Ishikawa (cell line): ENCODE results near the gene CARMIL1.

Experiments
- CEBPB ChIP-seq: IDR thresholded peaks from 2 replicates; pipeline ENCODE4 v1.6.1; 2012
- CREB1 ChIP-seq: IDR thresholded peaks from 2 replicates; pipeline ENCODE4 v1.6.1; 2012; ENCODE audit warnings: low read depth
- EGR1 ChIP-seq: IDR thresholded peaks from 2 replicates; pipeline ENCODE4 v1.6.1; 2012
- EP300 ChIP-seq: IDR thresholded peaks from 2 replicates; pipeline ENCODE4 v1.6.1; 2012; ENCODE audit warnings: borderline replicate concordance
- FOXM1 ChIP-seq: IDR thresholded peaks from 2 replicates; pipeline ENCODE4 v1.6.1; 2012; ENCODE audit warnings: low read depth, borderline replicate concordance
- NFIC ChIP-seq: IDR thresholded peaks from 2 replicates; pipeline ENCODE4 v1.6.1; 2012
- RAD21 ChIP-seq: IDR thresholded peaks from 2 replicates; pipeline ENCODE4 v1.6.1; 2012; ENCODE audit warnings: low read depth
- TAF1 ChIP-seq: IDR thresholded peaks from 2 replicates; pipeline ENCODE4 v1.6.1; 2012; ENCODE audit warnings: low read depth, mild to moderate bottlenecking
- TCF12 ChIP-seq: IDR thresholded peaks from 2 replicates; pipeline ENCODE4 v1.6.1; 2012; ENCODE audit warnings: low read depth
- TEAD4 ChIP-seq: IDR thresholded peaks from 2 replicates; pipeline ENCODE4 v1.6.1; 2012
- YY1 ChIP-seq: IDR thresholded peaks from 2 replicates; pipeline ENCODE4 v1.6.1; 2012; ENCODE audit warnings: low read depth
- ZBTB7A ChIP-seq: IDR thresholded peaks from 2 replicates; pipeline ENCODE4 v1.6.1; 2012; ENCODE audit warnings: low read depth
- TF ChIP-seq, protein P1 (sequence below): IDR thresholded peaks from 2 replicates; pipeline ENCODE4 v1.6.1; 2012
- TF ChIP-seq, protein P2 (sequence below): IDR thresholded peaks from 2 replicates; pipeline ENCODE4 v1.6.1; 2012
- TF ChIP-seq, protein P3 (sequence below): IDR thresholded peaks from 2 replicates; pipeline ENCODE4 v1.6.1; 2012; ENCODE audit warnings: low read depth, mild to moderate bottlenecking

The CARMIL1 gene

DNA sequence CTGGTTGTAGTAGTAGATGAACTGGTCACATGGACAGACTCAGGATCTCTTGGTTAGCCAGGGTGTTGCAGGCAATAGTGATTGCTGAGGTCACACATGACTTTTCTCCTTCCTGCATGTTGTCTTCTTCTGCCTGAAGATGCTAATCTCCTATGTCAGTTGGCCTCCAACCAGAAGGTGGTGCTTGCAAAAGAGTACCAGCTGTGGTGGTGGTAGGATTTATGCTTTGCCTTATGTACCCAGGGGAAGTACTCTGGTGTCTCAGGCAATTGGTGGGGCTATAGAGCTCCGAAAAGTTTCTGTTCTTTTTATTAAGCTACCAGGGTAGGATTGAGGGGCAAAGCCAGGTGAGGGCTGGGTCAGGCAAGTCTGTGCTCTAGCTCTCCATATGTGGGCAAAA lies 98.5 kb downstream of the CARMIL1 start:
- TF ChIP-seq EP300: no peak

- TF ChIP-seq, protein P1, sequence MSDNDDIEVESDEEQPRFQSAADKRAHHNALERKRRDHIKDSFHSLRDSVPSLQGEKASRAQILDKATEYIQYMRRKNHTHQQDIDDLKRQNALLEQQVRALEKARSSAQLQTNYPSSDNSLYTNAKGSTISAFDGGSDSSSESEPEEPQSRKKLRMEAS: no peak
- TF ChIP-seq CREB1 (no peak), TEAD4 (no peak), CEBPB (no peak), RAD21 (no peak)
- TF ChIP-seq, protein P2, sequence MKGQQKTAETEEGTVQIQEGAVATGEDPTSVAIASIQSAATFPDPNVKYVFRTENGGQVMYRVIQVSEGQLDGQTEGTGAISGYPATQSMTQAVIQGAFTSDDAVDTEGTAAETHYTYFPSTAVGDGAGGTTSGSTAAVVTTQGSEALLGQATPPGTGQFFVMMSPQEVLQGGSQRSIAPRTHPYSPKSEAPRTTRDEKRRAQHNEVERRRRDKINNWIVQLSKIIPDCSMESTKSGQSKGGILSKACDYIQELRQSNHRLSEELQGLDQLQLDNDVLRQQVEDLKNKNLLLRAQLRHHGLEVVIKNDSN: no peak
These were observed 101.9 kb downstream of the CARMIL1 start for GRCh38 chr6:25381077-25381476.

DNA sequence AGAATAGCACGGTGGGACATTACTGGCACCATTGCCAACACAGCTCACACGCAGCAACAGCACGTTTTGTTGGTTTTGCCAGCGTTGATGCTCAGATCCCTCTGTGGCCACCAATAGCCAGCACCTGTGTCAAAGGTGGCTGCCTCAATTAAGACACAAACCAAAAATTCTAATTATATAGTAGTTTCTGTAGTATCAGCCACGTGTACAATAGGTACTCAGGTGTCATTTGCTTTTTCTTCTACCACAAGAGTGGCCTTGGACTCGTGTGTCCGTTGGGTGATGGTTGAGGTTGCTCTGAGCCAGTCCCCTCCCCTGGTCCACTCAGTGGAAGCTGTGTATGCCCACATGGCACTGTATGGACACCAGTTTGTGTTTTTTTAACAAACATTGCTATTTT lies 105.1 kb downstream of the CARMIL1 start:
- TF ChIP-seq, protein P1: no peak
- no peak for TF ChIP-seq TCF12
- no peak for TF ChIP-seq ZBTB7A
- TF ChIP-seq NFIC: no peak
- no peak for TF ChIP-seq EGR1
- TF ChIP-seq TEAD4: no peak
- TF ChIP-seq, protein P2: no peak
- TF ChIP-seq CEBPB: no peak
- TF ChIP-seq EP300: no peak
- no peak for TF ChIP-seq FOXM1
- TF ChIP-seq YY1: no peak
- TF ChIP-seq, protein P3, sequence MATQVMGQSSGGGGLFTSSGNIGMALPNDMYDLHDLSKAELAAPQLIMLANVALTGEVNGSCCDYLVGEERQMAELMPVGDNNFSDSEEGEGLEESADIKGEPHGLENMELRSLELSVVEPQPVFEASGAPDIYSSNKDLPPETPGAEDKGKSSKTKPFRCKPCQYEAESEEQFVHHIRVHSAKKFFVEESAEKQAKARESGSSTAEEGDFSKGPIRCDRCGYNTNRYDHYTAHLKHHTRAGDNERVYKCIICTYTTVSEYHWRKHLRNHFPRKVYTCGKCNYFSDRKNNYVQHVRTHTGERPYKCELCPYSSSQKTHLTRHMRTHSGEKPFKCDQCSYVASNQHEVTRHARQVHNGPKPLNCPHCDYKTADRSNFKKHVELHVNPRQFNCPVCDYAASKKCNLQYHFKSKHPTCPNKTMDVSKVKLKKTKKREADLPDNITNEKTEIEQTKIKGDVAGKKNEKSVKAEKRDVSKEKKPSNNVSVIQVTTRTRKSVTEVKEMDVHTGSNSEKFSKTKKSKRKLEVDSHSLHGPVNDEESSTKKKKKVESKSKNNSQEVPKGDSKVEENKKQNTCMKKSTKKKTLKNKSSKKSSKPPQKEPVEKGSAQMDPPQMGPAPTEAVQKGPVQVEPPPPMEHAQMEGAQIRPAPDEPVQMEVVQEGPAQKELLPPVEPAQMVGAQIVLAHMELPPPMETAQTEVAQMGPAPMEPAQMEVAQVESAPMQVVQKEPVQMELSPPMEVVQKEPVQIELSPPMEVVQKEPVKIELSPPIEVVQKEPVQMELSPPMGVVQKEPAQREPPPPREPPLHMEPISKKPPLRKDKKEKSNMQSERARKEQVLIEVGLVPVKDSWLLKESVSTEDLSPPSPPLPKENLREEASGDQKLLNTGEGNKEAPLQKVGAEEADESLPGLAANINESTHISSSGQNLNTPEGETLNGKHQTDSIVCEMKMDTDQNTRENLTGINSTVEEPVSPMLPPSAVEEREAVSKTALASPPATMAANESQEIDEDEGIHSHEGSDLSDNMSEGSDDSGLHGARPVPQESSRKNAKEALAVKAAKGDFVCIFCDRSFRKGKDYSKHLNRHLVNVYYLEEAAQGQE: no peak
- TF ChIP-seq CREB1: no peak
- no peak for TF ChIP-seq RAD21
- TF ChIP-seq TAF1: no peak

DNA sequence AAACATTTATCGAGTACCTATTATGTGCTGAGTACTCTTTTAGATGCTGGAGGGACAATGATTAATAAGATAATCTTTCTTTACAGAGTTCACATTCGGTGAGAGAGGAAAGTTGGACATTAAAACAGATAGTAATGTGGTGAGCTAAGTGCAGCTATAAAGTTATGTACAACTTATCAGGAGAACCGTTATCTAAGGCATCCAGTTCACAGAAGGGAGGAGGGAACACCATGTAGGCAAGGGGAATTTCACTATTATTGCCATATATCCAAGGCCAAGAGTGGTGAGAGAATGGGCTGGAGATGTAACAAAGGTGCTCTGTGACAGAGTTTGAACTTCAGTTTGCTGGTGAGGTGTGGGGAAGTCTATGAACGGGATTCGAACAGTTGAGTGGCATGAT lies 105.8 kb downstream of the CARMIL1 start:
- no peak for TF ChIP-seq FOXM1
- no peak for TF ChIP-seq EGR1
- TF ChIP-seq, protein P1: no peak
- no peak for TF ChIP-seq RAD21
- no peak for TF ChIP-seq ZBTB7A
- TF ChIP-seq TAF1: no peak
- TF ChIP-seq TCF12: no peak
- TF ChIP-seq TEAD4: no peak
- TF ChIP-seq, protein P3: no peak
- TF ChIP-seq, protein P2: no peak
- no peak for TF ChIP-seq YY1
- TF ChIP-seq CEBPB: no peak
- TF ChIP-seq EP300: no peak
- TF ChIP-seq CREB1: no peak
- TF ChIP-seq NFIC: no peak

- TF ChIP-seq FOXM1 (no peak), YY1 (no peak), ZBTB7A (no peak), TEAD4 (no peak), CEBPB (no peak), RAD21 (no peak), NFIC (no peak), TCF12 (no peak)
- TF ChIP-seq, protein P1: no peak
- TF ChIP-seq, protein P2: no peak
These were observed 108.3 kb downstream of the CARMIL1 start for GRCh38 chr6:25387483-25387882.
